Natural killer cell treated with Interleukin-12 subunit alpha and Interleukin-12 subunit beta and Interleukin-15 and Interleukin-18, amount 100 ng/mL, for 72 hours (primary cell): ENCODE data around the gene LYL1. TPM values are rescaled to one million over a fixed set of nuclear protein-coding genes. Genes with fewer than 3 reads are reported as not detected.

ENCODE experiments used
- ATAC-seq, 2 donors: fragments of 150-1000 bp; cut with Tn5 transposase in 1 of 2; sonication (Bioruptor Pico), chemical (Tn5 transposase) in 1 of 2; 2 replicates each; pipeline ENCODE4 v1.10.0; 2021
- DNase-seq: peaks from one replicate; pipeline ENCODE4 v3.0.0; 2022; ENCODE audit warnings: low spot score
- H3K27ac Mint-ChIP-seq, 2 donors: 1 replicate in 1 of 2; 2 replicates in 1 of 2; pipeline ENCODE4 v1.8.0; 2022; ENCODE audit warnings: mixed read lengths in 2 of 2, mild to moderate bottlenecking in 1 of 2, moderate library complexity in 1 of 2
- H3K27me3 Mint-ChIP-seq, 2 donors: 1 replicate in 1 of 2; 2 replicates in 1 of 2; pipeline ENCODE4 v1.8.0; 2022; ENCODE audit warnings: mixed read lengths in 2 of 2
- H3K36me3 Mint-ChIP-seq: one replicate; pipeline ENCODE4 v1.8.0; 2022; ENCODE audit warnings: mixed read lengths
- H3K4me1 Mint-ChIP-seq, 2 donors: 1 replicate in 1 of 2; 2 replicates in 1 of 2; pipeline ENCODE4 v1.8.0; 2022; ENCODE audit warnings: low read depth in 2 of 2, mixed read lengths in 2 of 2, mild to moderate bottlenecking in 1 of 2
- H3K4me3 Mint-ChIP-seq: one replicate; pipeline ENCODE4 v1.8.0; 2022; ENCODE audit warnings: mixed read lengths
- H3K9me3 Mint-ChIP-seq: 2 replicates; pipeline ENCODE4 v1.8.0; 2022; ENCODE audit warnings: mixed read lengths
- total RNA-seq, 2 donors: library from RNA; stranded (reverse); gene quantifications; one replicate each; pipeline ENCODE4 v1.2.3, GENCODE V29; 2022

Gene LYL1
- total RNA-seq, 2 donors from 2014 or later: 0.86 to 1.4 TPM

DNA sequence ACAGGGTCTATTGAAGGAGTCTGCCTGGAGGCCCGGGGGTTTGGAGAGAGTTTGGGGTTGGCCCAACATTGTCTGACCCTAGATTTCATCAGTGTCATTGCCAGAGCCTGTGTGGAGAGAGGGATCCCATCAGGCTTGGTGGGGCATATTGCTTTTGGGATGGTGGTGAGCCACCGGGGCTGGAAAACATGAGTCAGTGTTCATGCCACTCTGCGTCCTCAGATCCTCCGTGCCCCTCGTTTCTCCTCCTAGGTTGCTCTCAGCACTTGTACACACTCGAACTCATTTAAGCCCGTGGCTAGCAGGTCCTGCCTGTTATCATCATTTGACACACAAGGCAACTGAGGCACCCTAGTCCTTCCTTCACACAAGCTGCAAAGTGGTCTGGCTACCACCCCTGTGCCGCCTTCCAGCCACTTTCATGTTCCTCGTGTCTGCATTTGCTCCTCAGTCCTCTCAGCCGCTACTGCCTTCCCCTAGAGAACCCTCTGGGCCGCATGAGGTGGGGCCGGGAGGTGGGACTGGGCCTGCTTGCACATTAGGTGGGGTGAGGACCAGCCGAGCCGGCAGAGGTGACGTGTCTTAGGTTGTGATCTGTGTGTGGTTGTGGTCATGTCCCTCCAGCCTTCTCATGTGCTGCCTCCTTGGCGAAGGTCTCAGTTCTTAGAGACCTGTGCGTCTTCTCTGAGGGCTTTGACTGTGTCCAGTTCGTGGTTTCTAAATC lies 19.1 kb upstream of the LYL1 start:
- H3K9me3 Mint-ChIP-seq: no peaks in the 10 kb centered on the region
- DNase-seq (peak; percentile 83), ATAC-seq (peak; percentile 64 to 72)
- H3K4me3 Mint-ChIP-seq: peak overlapping the region; percentile 81
- no peaks in the 10 kb centered on the region for H3K36me3 Mint-ChIP-seq
- peak overlapping the region; percentile 79 to 90 for H3K27ac Mint-ChIP-seq
- peaks cover 55 to 58% of the 10 kb centered on the region in 2 donors for H3K4me1 Mint-ChIP-seq
- H3K27me3 Mint-ChIP-seq: no peaks in the 10 kb centered on the region

DNA sequence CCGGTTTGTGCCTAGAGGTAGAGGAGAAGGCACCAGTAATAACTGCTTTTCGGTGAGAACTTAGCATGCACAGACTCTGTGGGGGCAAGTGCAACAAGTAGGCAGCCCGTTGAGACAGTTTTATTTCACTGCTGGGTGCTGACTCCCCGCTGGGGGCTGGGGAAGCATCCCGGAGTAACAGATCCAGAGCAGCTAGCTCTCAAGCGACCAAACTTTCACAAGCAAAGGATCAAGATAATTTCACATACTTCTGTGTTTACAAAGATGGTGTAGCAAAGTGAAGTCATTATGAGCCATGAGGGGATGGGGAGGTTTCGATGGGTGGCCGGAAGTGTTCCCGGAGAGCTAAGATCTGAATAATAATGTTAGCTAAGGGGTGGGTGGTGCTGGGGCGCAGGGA lies 18.2 kb upstream of the LYL1 start:
- Mint-ChIP-seq H3K9me3 (no peaks in the 10 kb centered on the region), H3K4me1 (peaks cover 61 to 64% of the 10 kb centered on the region in 2 donors), H3K4me3 (peak overlapping the region; percentile 81)

DNA sequence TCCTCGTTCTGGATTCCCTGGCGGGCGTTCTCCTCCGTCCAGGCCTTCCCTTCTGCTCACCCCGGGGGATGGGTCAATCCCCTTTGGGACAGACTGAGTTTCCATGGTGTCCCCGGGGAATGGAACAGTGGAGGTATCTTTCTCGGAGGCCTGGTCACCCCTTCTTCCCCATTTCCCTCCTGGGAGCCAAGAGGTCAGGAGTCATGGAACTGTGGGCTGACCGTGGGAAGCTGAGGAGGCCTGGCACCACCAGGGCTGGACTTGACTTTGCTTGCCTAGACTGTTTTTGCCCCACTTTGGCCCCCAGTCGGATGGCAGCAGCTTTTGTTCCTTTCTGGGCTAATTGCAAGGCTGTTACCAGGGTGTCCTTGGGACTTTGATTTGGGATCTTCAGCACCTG lies 17.4 kb upstream of the LYL1 start:
- Mint-ChIP-seq H3K36me3 (no peaks in the 10 kb centered on the region), H3K27me3 (no peaks in the 10 kb centered on the region), H3K27ac (peak overlapping the region; percentile 79 to 90), H3K4me1 (peaks cover 66 to 68% of the 10 kb centered on the region in 2 donors), H3K4me3 (peak overlapping the region; percentile 82), H3K9me3 (no peaks in the 10 kb centered on the region)
- ATAC-seq: no peak
- no peak for DNase-seq

More for the DNA sequence above, 18.2 kb upstream of the LYL1 start:
- Mint-ChIP-seq H3K27me3 (no peaks in the 10 kb centered on the region), H3K27ac (peak overlapping the region; percentile 79 to 90), H3K36me3 (no peaks in the 10 kb centered on the region)
- ATAC-seq: no peak
- no peak for DNase-seq

DNA sequence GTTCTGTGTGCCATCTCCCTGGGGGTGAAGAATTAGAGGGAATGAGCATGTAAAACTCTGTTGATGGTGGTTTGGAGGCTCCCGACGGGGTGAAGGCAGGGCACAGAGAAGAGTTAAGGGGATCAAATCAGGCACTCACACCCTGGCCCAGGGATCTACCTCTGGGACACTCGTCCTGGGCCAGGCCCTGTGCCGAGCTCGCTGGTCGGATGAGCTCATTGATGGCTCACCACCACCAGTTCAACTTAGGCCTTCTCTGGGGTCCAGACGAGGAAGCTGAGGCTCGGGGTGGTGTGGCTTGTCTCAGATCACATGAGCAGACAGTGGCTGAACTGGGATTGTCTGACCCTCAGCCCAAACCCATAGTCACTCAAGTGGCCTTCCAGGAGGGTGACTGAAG lies 17.0 kb upstream of the LYL1 start:
- ATAC-seq: no peak
- peak overlapping the region; percentile 70 to 85 for H3K27ac Mint-ChIP-seq

DNA sequence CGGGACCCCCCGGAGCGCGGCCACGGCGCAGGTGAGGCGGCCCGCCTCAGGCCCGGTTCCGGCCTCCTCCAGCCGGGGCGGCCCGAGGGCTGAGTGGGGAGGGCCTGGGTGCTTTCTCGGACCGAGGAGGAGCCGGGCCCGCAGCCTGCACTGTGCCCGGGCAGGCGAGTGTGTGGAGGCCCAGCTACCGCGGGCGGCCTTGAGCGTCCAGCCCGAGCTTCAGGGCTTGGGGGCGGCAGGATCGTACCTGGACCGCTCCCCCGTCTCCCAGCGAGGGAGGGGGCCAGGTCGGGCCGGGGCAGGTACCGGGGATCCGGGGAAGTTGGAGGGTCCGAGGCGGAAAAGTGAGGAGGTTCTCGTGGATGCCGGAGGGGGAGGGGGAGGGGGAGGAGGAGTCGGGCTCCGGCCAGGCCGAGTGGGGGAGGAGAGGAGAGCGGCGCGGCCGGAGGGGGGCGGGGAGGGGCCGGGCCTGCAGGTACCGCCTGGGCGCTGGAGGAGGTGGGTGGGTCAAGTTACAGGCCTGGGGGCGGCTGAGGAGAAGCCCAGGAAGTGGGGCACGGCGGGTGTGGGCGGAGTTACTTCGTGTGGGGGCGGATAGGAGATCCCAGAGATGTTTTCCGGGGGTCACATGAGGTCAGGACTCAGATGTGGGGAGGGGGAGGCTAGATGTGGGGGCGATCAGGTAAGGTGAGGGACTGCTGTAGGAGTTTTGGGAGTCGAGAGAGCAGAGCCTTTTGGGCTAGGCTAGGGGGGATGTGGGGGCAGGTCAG lies 16.0 kb upstream of the LYL1 start:
- H3K36me3 Mint-ChIP-seq: no peaks in the 10 kb centered on the region
- H3K27ac Mint-ChIP-seq: peak overlapping the region; percentile 70 to 85

More for the DNA sequence above, 17.0 kb upstream of the LYL1 start:
- peak overlapping the region; percentile 82 for H3K4me3 Mint-ChIP-seq
- H3K36me3 Mint-ChIP-seq: no peaks in the 10 kb centered on the region
- no peak for DNase-seq
- no peaks in the 10 kb centered on the region for H3K27me3 Mint-ChIP-seq
- H3K9me3 Mint-ChIP-seq: no peaks in the 10 kb centered on the region
- peaks cover 66 to 67% of the 10 kb centered on the region in 2 donors for H3K4me1 Mint-ChIP-seq

DNA sequence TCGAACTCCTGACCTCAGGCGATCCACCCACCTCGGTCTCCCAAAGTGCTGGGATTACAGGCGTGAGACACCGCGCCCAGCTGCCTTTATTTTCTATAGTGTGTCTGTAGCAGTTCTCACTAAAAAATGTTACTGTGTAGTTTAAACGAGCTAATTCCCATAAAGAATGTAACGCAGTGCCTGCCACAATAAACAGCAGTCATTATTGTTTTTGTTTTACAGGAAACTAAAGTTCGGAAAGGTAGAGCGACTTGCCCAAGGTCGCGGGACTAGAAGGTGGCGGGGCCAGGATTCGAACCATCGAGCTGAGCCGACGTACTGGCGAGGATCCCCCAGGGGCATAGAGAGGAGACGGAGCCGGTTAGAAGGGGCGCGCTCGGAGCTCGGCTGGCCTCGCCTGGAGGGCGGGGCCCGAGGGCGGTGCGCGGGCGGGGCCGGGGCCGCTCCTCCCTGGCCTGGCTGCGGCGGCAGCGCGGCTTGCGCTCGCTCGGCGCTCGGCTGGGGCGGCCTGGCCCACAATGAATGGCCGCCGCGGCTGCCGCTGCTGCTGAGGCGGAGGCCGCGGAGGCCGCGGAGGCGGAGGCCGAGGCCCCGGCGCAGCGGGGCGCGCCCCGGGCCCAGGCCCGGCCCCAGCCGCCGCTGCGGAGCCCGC lies 15.2 kb upstream of the LYL1 start, which contains the start of gene NACC1:
Gene NACC1 (plus strand): TSS at position 493 of the 652 bp plus-strand sequence. CDS start 16,944 bp downstream, outside the sequence.
- no peaks in the 10 kb centered on the region for H3K36me3 Mint-ChIP-seq
- peaks cover 53 to 56% of the 10 kb centered on the region in 2 donors for H3K4me1 Mint-ChIP-seq

More for the DNA sequence above, 16.0 kb upstream of the LYL1 start:
- peaks cover 60 to 63% of the 10 kb centered on the region in 2 donors for H3K4me1 Mint-ChIP-seq
- H3K4me3 Mint-ChIP-seq: peak overlapping the region; percentile 82
- no peaks in the 10 kb centered on the region for H3K9me3 Mint-ChIP-seq
- DNase-seq (peak; percentile 84), ATAC-seq (peak in 1 of 2 donors; percentile 0)
- H3K27me3 Mint-ChIP-seq: no peaks in the 10 kb centered on the region

DNA sequence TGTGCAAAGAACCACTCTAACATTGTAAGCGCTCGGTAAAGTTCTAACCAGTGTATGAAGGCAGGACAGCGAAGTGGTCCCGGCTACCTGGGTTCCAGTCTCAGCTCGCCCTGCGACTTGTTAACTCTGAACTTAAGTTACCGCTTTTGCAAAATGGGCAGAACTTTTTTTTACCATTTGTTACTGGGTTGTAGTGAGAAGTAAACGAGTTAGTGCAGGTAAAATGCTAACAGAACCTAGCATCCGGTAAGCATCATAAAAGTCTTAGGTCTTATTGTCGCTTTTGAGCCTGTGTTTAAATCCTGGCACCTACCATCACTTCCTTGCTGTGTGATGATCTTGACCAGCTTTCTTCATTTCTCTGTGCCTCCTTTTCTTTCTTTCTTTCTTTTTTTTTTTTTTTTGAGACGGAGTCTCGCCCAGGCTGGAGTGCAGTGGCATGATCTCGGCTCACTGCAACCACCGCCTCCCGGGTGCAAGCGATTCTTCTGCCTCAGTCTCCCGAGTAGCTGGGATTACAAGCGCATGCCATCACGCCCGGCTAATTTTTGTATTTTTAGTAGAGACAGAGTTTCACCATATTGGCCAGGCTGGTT lies 14.6 kb upstream of the LYL1 start:
- Mint-ChIP-seq H3K36me3 (no peaks in the 10 kb centered on the region), H3K9me3 (no peaks in the 10 kb centered on the region), H3K27ac (peak overlapping the region; percentile 87 to 92), H3K4me1 (peaks cover 47 to 50% of the 10 kb centered on the region in 2 donors), H3K27me3 (no peaks in the 10 kb centered on the region), H3K4me3 (peak overlapping the region; percentile 95)
- DNase-seq: no peak
- ATAC-seq: no peak

More for the DNA sequence above, 15.2 kb upstream of the LYL1 start, which contains the start of gene NACC1:
- peak; percentile 94 for DNase-seq
- no peaks in the 10 kb centered on the region for H3K27me3 Mint-ChIP-seq
- H3K27ac Mint-ChIP-seq: peak within 1 kb of the TSS; percentile 87 to 92
- H3K9me3 Mint-ChIP-seq: no peaks in the 10 kb centered on the region
- ATAC-seq: peak; percentile 86 to 89
- H3K4me3 Mint-ChIP-seq: peak within 1 kb of the TSS; percentile 95

DNA sequence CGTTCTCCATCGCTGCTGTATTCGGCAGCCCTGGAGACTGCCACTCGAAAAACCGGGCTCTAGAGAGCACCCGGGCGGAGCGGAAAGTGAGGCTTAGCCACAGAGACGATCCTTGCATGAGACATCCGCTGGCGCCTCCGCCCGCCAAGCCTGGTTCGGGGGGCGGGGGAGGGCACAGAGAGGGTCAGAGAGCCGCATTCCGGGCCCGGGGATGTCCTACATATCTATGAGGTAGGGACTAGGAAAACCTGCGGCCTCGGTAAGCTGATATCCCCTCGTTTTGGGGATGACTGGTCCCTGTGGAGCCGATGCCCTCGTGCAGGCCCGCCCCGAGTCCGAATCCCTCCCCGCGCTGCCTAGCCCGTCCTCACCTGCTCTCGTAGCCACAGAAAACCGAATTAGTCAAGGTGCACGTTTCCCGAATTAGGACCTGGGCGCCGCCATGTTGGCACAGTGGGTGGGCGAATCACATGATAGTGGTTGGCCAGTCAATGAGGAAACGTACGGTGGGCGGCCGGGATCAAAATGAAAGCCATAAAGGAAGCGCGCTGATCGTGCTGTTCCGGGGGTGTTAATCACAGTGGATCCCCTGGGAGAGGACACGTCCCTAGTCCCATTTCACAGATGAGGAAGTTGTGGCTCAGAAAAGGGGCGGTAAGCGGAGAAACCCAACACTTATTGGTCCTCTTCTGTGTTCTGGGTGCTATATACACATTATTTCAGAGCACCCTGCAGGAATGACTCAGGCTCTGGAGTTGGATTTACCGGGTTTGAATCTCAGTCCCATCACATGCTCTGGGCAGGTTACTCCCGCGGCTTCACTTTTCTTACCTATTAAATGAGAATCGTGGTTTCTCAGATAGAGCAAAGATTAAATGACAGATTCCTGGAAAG lies 13.9 kb upstream of the LYL1 start, which contains the start of gene TRMT1:
Gene TRMT1 (minus strand): TSS at position 459 of the 894 bp plus-strand sequence. CDS start 341 bp downstream, at position 118.
- Mint-ChIP-seq H3K4me3 (peak within 1 kb of the TSS; percentile 95), H3K27me3 (no peaks in the 10 kb centered on the region), H3K4me1 (peaks cover 39 to 43% of the 10 kb centered on the region in 2 donors), H3K36me3 (no peaks in the 10 kb centered on the region), H3K9me3 (no peaks in the 10 kb centered on the region), H3K27ac (peak within 1 kb of the TSS; percentile 87 to 92)
- ATAC-seq: peak; percentile 71 to 81
- DNase-seq: peak; percentile 91

DNA sequence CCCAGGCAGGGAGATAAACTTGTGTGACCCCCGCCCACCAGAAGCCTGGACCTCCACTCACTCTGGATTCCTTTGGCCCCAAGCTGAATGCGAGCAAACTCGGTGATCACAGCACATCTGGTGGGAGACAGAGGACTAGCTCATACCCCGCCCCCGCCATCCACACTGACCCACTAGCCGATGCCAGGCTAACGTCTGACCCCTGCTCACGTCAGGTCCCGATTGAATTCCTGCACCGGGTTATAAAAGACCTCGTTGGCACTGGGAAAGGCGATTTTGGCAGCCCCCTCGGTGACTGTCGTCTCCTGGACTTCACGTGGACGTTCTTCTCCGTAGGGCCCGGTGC lies 13.3 kb upstream of the LYL1 start:
- no peaks in the 10 kb centered on the region for H3K36me3 Mint-ChIP-seq
- ATAC-seq: no peak
- peak overlapping the region; percentile 95 for H3K4me3 Mint-ChIP-seq
- no peaks in the 10 kb centered on the region for H3K27me3 Mint-ChIP-seq
- H3K4me1 Mint-ChIP-seq: peaks cover 33 to 37% of the 10 kb centered on the region in 2 donors
- DNase-seq: no peak
- no peaks in the 10 kb centered on the region for H3K9me3 Mint-ChIP-seq
- peak overlapping the region; percentile 87 to 92 for H3K27ac Mint-ChIP-seq

DNA sequence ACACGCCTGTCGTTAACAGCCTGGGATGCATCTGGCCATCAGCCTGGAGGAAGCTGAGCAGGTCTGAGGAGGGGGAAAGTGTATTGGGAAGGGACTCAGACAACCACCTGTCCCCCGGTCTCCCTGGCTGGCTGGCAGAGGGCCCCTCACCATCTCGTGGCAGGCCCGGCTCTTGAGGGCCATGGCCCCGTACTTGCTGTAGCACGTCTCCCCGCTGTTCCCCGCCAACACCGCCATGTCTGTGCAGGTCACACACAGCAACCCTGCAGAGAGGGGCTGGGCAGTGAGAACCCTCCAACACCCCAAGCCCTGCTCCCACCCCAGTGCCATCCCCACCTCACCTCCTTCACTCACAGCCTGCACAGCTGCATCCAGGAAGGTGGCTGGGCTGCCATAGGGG lies 9.9 kb upstream of the LYL1 start:
- DNase-seq (no peak), ATAC-seq (no peak)
- H3K36me3 Mint-ChIP-seq: no peaks in the 10 kb centered on the region
- H3K27ac Mint-ChIP-seq: no peak overlapping the region
- H3K4me1 Mint-ChIP-seq: peaks cover 14 to 16% of the 10 kb centered on the region in 2 donors
- no peak overlapping the region for H3K4me3 Mint-ChIP-seq
- H3K27me3 Mint-ChIP-seq: no peaks in the 10 kb centered on the region
- H3K9me3 Mint-ChIP-seq: no peaks in the 10 kb centered on the region

DNA sequence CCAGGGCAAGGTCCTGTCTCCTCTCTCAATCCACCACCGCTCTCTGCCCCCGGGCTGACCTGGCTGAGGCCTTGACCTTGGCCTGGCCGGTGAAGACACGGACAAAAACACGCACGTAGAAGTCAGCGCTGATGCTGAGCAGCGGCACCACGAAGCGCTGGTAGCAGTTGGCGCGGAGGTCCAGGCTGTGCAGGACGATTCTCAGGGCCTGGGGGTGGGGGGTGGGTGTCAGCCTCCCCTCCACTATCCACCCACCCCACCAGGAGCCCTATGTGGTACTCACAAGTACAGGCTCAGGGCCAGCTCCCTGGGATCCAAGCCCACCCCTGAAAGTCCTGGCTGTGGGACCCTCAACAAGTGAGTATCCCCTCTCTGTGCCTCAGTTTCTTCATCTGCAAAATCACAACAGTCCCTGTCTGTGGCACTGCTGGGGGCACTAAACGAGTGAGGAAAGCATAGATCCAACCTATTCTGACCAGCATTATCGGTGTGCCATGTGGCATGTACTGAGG lies 7.5 kb upstream of the LYL1 start:
- DNase-seq (peak; percentile 59), ATAC-seq (no peak)
- no peaks in the 10 kb centered on the region for H3K27me3 Mint-ChIP-seq
- H3K36me3 Mint-ChIP-seq: no peaks in the 10 kb centered on the region
- H3K4me3 Mint-ChIP-seq: no peak overlapping the region
- no peaks in the 10 kb centered on the region for H3K9me3 Mint-ChIP-seq
- H3K4me1 Mint-ChIP-seq: no peaks in the 10 kb centered on the region
- H3K27ac Mint-ChIP-seq: no peak overlapping the region

DNA sequence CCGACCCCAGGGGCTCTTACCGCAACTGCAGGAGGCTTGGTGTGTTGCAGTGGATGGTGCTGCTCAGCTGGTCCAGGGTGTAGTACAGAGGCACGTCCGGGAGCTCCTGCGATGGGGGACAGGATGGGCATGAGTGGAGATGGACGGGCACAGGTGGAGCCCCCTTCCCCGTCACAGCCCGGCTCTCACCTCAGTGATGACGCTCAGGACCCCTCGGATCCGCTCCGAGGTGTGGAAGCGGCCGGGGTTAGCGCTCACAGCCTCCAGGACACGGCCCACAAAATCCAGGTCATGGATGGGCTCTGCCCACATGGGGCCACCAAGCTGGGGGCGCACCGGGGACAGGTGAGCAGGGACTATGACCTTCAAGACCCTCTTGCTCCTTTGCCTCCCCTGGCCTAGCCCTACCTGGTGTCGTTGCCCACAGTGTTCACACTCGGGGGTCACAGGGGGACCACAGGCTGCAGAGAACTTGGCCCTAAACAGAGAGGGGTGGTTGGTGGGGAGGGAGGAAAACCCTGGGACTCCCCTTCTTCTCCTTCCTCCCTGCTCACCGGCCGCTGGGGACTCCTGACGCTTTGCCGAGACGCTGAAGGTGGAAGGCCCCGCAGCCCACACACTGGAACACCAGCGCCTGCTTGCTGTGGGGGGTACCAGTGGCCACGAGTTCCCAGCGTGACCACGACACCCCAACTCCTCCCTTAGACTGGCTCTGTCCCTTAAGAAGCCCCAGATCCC lies 6.9 kb upstream of the LYL1 start:
- H3K4me3 Mint-ChIP-seq: no peak overlapping the region
- no peak for ATAC-seq
- H3K27me3 Mint-ChIP-seq: no peaks in the 10 kb centered on the region
- no peaks in the 10 kb centered on the region for H3K9me3 Mint-ChIP-seq
- H3K4me1 Mint-ChIP-seq: peaks cover 3 to 4% of the 10 kb centered on the region in 2 donors
- no peak for DNase-seq
- H3K27ac Mint-ChIP-seq: no peak overlapping the region
- no peaks in the 10 kb centered on the region for H3K36me3 Mint-ChIP-seq
